CD14-positive monocyte (primary cell): ENCODE data around the gene ERV3-1. TPM values are rescaled to one million over a fixed set of nuclear protein-coding genes. Genes with fewer than 3 reads are reported as not detected.
"Not testable (repeated sequence)": the region's sequence is repeated elsewhere in the genome, so short reads cannot be mapped to it uniquely, and the experiment has no call there.

Source experiments
- DNase-seq, 3 donors: peaks; one replicate each; pipeline ENCODE4 v3.0.0-alpha.2; 2011 to 2022
- H2AFZ ChIP-seq: 2 replicates; pipeline ENCODE4 v1.6.0; 2012; ENCODE audit warnings: mild to moderate bottlenecking, low read depth, low read length, inconsistent platforms; ENCODE audit not compliant: insufficient read depth, poor library complexity, severe bottlenecking
- H3K27ac ChIP-seq, 2 donors: 1 replicate in 1 of 2; 2 replicates in 1 of 2; pipeline ENCODE4 v1.5.1; 2012 to 2013; ENCODE audit warnings: low read length in 2 of 2, control low read depth in 1 of 2, inconsistent platforms in 1 of 2, low read depth in 1 of 2, mild to moderate bottlenecking in 1 of 2
- H3K27me3 ChIP-seq, 2 donors: one replicate each; pipeline versions ENCODE4 v1.6.0 to v1.6.1; 2011 to 2013; ENCODE audit warnings: low read length in 2 of 2; ENCODE audit not compliant: control insufficient read depth in 2 of 2, insufficient read depth in 2 of 2
- H3K36me3 ChIP-seq, 2 donors: replicated peaks in 1 of 2; 1 replicate in 1 of 2; 2 replicates in 1 of 2; pipeline versions ENCODE4 v1.5.1 to v1.6.1; 2012 to 2013; ENCODE audit warnings: low read length in 2 of 2, control low read depth in 1 of 2, inconsistent platforms in 1 of 2, mild to moderate bottlenecking in 1 of 2; ENCODE audit not compliant: insufficient read depth in 2 of 2, control insufficient read depth in 1 of 2
- H3K4me1 ChIP-seq, 2 donors: 1 replicate in 1 of 2; 2 replicates in 1 of 2; pipeline versions ENCODE4 v1.5.1 to v1.6.1; 2012 to 2013; ENCODE audit warnings: low read length in 2 of 2, control low read depth in 1 of 2, inconsistent platforms in 1 of 2, mild to moderate bottlenecking in 1 of 2, moderate library complexity in 1 of 2; ENCODE audit not compliant: insufficient read depth in 2 of 2, control insufficient read depth in 1 of 2
- H3K4me2 ChIP-seq: replicated peaks from 2 replicates; pipeline ENCODE3; 2012; ENCODE audit warnings: low read length, moderate library complexity, mild to moderate bottlenecking; ENCODE audit not compliant: poor library complexity, severe bottlenecking; ENCODE audit errors: extremely low read depth
- H3K4me3 ChIP-seq, 3 experiments: fragments of 200-600 bp in 1 of 3; sonication (generic) in 1 of 3; replicated peaks in 1 of 3; 1 replicate in 2 of 3; 2 replicates in 1 of 3; pipeline ENCODE4 v1.5.1; 2011 to 2013; ENCODE audit warnings: low read length in 3 of 3, mild to moderate bottlenecking in 3 of 3, control low read depth in 2 of 3, low read depth in 2 of 3, inconsistent platforms in 1 of 3, moderate library complexity in 1 of 3
- H3K79me2 ChIP-seq: 2 replicates; pipeline ENCODE4 v1.6.0; 2012; ENCODE audit warnings: mild to moderate bottlenecking, control low read depth, inconsistent platforms, low read length, moderate library complexity; ENCODE audit not compliant: insufficient read depth
- H3K9ac ChIP-seq: 2 replicates; pipeline ENCODE4 v1.6.0; 2017; ENCODE audit warnings: low read length, mild to moderate bottlenecking; ENCODE audit not compliant: insufficient read depth, poor library complexity, severe bottlenecking
- H3K9me3 ChIP-seq, 2 donors: replicated peaks in 1 of 2; 1 replicate in 1 of 2; 2 replicates in 1 of 2; pipeline versions ENCODE4 v1.5.1 to v1.6.1; 2012 to 2013; ENCODE audit warnings: low read length in 2 of 2, control low read depth in 1 of 2; ENCODE audit not compliant: control insufficient read depth in 1 of 2, insufficient read depth in 1 of 2
- H4K20me1 ChIP-seq: 2 replicates; pipeline ENCODE4 v1.6.0; 2012; ENCODE audit warnings: mild to moderate bottlenecking, low read length, control low read depth, moderate library complexity; ENCODE audit not compliant: insufficient read depth
- H3K27ac Mint-ChIP-seq, 7 donors: one replicate each; pipeline ENCODE4 v1.8.0; 2020; ENCODE audit warnings: mild to moderate bottlenecking in 7 of 7, mixed read lengths in 7 of 7, moderate library complexity in 6 of 7, inconsistent platforms in 2 of 7
- H3K27me3 Mint-ChIP-seq, 3 donors: one replicate each; pipeline ENCODE4 v1.8.0; 2021 to 2022; ENCODE audit warnings: low read depth in 3 of 3, mild to moderate bottlenecking in 3 of 3, mixed read lengths in 3 of 3, moderate library complexity in 3 of 3, inconsistent platforms in 1 of 3
- H3K36me3 Mint-ChIP-seq, 2 donors: one replicate each; pipeline ENCODE4 v1.8.0; 2020; ENCODE audit warnings: mixed read lengths in 2 of 2, inconsistent platforms in 1 of 2, mild to moderate bottlenecking in 1 of 2
- H3K4me1 Mint-ChIP-seq: one replicate; pipeline ENCODE4 v1.8.0; 2020; ENCODE audit warnings: mild to moderate bottlenecking, mixed read lengths
- H3K4me3 Mint-ChIP-seq, 2 donors: one replicate each; pipeline ENCODE4 v1.8.0; 2020; ENCODE audit warnings: mild to moderate bottlenecking in 2 of 2, mixed read lengths in 2 of 2, moderate library complexity in 1 of 2
- H3K9me3 Mint-ChIP-seq, 7 donors: one replicate each; pipeline ENCODE4 v1.8.0; 2020 to 2022; ENCODE audit warnings: mixed read lengths in 7 of 7, mild to moderate bottlenecking in 6 of 7, moderate library complexity in 6 of 7, inconsistent platforms in 2 of 7
- WGBS: methylation state at CpG from one replicate; pipeline ENCODE4 v1.1.5; 2013; ENCODE audit warnings: missing lambda C conversion rate; ENCODE audit not compliant: insufficient coverage; 5-methylcytosine and 5-hydroxymethylcytosine counted together
- intact Hi-C, 2 donors: fragments of 100-400 bp; cut with micrococcal nuclease; formaldehyde crosslinking; loops; one replicate each; pipeline versions ENCODE4 v1.15.0 to v1.15.1; 2023
- polyA plus RNA-seq, 3 donors: library from polyadenylated mRNA; depleted of rRNA in 1 of 3; unstranded in 2 of 3; stranded (reverse) in 1 of 3; fragments of 300-500 nt in 2 of 3; fragments of >200 nt in 1 of 3; fragmentation: Illumina TruSeq in 2 of 3; gene quantifications; 1 replicate in 2 of 3; 2 replicates in 1 of 3; pipeline ENCODE4 v1.2.3, GENCODE V29; 2012 to 2021

Gene ERV3-1
- polyA plus RNA-seq, 3 donors = 2.1 to 23.4 (median 7.9) TPM

DNA sequence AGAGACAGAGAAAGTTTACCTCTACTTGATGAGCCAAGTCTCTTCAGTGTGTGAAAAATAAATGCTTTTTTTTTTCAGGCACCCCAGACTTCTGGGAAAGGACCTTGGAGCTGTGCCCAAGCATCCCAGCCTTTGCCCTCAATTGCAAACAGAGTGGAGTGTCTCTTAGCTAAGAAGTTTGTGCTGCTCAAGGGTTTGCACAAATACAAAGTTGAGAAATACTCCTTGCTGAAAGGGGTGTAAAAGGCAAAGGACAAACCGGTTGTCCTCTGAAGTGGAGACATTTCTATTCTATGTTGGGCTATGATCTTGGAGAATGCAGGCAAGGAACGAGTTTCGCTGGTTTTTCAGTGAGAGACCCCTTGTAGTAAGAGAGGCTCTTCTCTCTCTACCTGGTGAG, 14.5 kb upstream of the ERV3-1 start:
- H3K27ac Mint-ChIP-seq, H3K27me3 Mint-ChIP-seq, H3K27me3 ChIP-seq, H3K79me2 ChIP-seq, H2AFZ ChIP-seq, H3K4me3 ChIP-seq, H3K36me3 Mint-ChIP-seq, H3K4me1 ChIP-seq, H3K4me2 ChIP-seq, H3K36me3 ChIP-seq, H3K4me1 Mint-ChIP-seq, H3K4me3 Mint-ChIP-seq, intact Hi-C loops, H3K27ac ChIP-seq, H4K20me1 ChIP-seq, DNase-seq, H3K9ac ChIP-seq: not testable (repeated sequence)
- peaks cover 11 to 43% (median 28%) of the 10 kb centered on the region in 7 donors for H3K9me3 Mint-ChIP-seq
- no CpG with 5 or more reads among the region's 3 CpGs for WGBS
- H3K9me3 ChIP-seq = peaks cover 5 to 13% of the 10 kb centered on the region in 2 donors

DNA sequence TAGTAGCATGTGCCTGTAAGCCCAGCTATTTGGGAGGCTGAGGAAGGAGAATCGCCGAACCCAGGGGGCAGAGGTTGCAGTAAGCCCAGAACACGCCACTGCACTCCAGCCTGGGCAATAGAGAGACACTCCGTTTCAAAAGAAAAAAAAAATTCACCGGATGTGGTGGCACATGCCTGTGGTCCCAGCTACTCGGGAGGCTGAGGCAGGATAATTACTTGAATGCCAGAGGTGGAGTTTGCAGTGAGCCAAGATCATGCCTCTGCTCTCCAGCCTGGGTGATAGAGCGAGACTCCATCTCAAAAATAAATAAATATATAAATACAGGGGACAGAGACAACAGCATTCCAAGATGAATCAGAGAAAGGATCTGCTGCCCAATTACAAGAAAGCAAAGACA, 3.4 kb upstream of the ERV3-1 start:
- peaks cover 19% of the 10 kb centered on the region for H3K79me2 ChIP-seq
- not testable (repeated sequence) for H3K4me3 ChIP-seq, H4K20me1 ChIP-seq, H3K9me3 ChIP-seq, H2AFZ ChIP-seq, H3K36me3 Mint-ChIP-seq, H3K36me3 ChIP-seq, DNase-seq, H3K9ac ChIP-seq, H3K27me3 Mint-ChIP-seq, H3K4me3 Mint-ChIP-seq, H3K4me2 ChIP-seq, H3K27me3 ChIP-seq, H3K27ac ChIP-seq, H3K9me3 Mint-ChIP-seq, H3K27ac Mint-ChIP-seq
- intact Hi-C loops = loop anchor here in 1 of 2 donors (10.0 kb wide), 1 partner anchor 105 kb away; the partner anchor contains the start of gene ZNF273
- 83% methylated on average over 4 of the region's 7 CpGs for WGBS
- peaks cover 14 to 22% of the 10 kb centered on the region in 2 donors for H3K4me1 ChIP-seq
- H3K4me1 Mint-ChIP-seq = peaks cover 22% of the 10 kb centered on the region

DNA sequence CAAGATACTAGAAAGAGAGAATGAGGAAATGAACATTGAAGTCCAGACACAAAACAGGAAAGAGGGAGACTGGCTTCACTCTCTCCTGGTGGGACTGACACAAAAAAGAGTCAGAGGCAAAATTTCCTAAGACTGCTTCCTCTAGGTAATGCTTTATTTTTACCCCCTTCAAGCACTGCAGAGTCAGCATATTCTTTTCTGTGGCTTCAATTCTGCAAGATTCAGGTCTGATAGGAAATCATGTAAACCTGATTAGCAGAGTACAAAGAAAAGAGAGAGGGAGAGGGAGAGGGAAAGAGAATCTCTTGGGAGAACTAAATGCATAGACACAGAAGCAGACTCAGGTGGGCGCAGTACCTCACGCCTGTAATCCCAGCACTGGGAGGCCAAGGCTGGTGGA, 2.9 kb upstream of the ERV3-1 start:
- Histone ChIP-seq H3K4me1 (peaks cover 17 to 26% of the 10 kb centered on the region in 2 donors), H3K79me2 (peaks cover 24% of the 10 kb centered on the region)
- not testable (repeated sequence) for H3K4me3 ChIP-seq, H3K9ac ChIP-seq, H3K27me3 ChIP-seq, H3K4me2 ChIP-seq, H3K36me3 ChIP-seq, H3K4me3 Mint-ChIP-seq, H3K27me3 Mint-ChIP-seq, H4K20me1 ChIP-seq, DNase-seq, H2AFZ ChIP-seq, H3K27ac Mint-ChIP-seq, H3K27ac ChIP-seq, H3K9me3 ChIP-seq, H3K9me3 Mint-ChIP-seq
- peaks cover 27% of the 10 kb centered on the region for H3K4me1 Mint-ChIP-seq
- intact Hi-C loops = loop anchor here in 1 of 2 donors (10.0 kb wide), 1 partner anchor 105 kb away; the partner anchor contains the start of gene ZNF273
- H3K36me3 Mint-ChIP-seq = peaks cover 6 to 11% of the 10 kb centered on the region in 2 donors
- no CpG with 5 or more reads among the region's 2 CpGs for WGBS

DNA sequence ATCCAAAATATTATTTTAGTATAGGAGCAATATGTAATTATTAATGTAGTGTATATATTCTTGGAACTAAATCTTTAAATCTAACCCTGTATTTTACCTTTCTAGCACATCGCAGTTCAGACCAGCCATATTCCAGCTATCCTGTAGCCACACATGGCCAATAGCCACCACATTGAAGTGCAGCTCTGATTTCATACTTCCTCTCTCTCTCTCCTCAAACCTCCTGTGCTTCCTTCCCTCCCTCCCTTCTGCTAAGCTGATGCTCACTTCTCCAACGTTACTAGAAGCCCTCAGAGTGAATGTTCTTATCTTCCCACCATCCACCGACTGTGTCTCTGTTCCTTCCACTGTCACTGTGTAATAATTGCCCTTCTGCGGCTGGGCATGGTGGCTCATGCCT, 549 bp upstream of the ERV3-1 start:
- H3K27me3 ChIP-seq, H4K20me1 ChIP-seq, H3K27me3 Mint-ChIP-seq: not testable (repeated sequence)
- Histone ChIP-seq H3K9me3 (peaks cover 19% of the 10 kb centered on the region in 2 donors), H3K4me3 (peak overlapping the region; percentile 68 to 92 (median 76)), H2AFZ (peak overlapping the region; percentile 80), H3K36me3 (peaks cover 0 to 27% of the 10 kb centered on the region in 2 donors), H3K27ac (peak overlapping the region; percentile 90 to 95), H3K9ac (peak overlapping the region; percentile 95), H3K4me2 (peak overlapping the region; percentile 86), H3K79me2 (peaks cover 48% of the 10 kb centered on the region), H3K4me1 (peaks cover 19 to 26% of the 10 kb centered on the region in 2 donors)
- H3K4me3 Mint-ChIP-seq = peak overlapping the region; percentile 95 to 98
- intact Hi-C loops = loop anchor here in 1 of 2 donors (10.0 kb wide), 1 partner anchor 102 kb away; the partner anchor contains the start of gene ZNF273
- peak in 2 of 3 donors; percentile 44 to 54 for DNase-seq
- peaks cover 28 to 29% of the 10 kb centered on the region in 2 donors for H3K36me3 Mint-ChIP-seq
- WGBS = 11% methylated on average over 1 of the region's 4 CpGs
- peaks cover 9 to 29% (median 27%) of the 10 kb centered on the region in 7 donors for H3K9me3 Mint-ChIP-seq
- H3K27ac Mint-ChIP-seq = peak overlapping the region; percentile 98 to 100 (median 99)
- peaks cover 40% of the 10 kb centered on the region for H3K4me1 Mint-ChIP-seq
